MM.1S (cell line): Measurements from ENCODE around the gene MICU1.

Experiments used
- CTCF ChIP-seq: fragments of 300-600 bp; sonication (generic); IDR thresholded peaks from 2 replicates; pipeline ENCODE4 v1.5.1; 2016; ENCODE audit warnings: antibody characterized with exemption, low read length, mixed read lengths
- EZH2phosphoT487 ChIP-seq: fragments of 300-600 bp; sonication (generic); IDR thresholded peaks from 2 replicates; pipeline ENCODE4 v1.6.1; 2018; ENCODE audit warnings: antibody characterized with exemption, low read length

GRCh38 chr10:72470666-72471065 is 155.2 kb downstream of the MICU1 start:
- no peak for TF ChIP-seq CTCF
- no peak for TF ChIP-seq EZH2phosphoT487
